Ishikawa (cell line): ENCODE data around the gene ASS1.

Experiments
- CEBPB ChIP-seq: IDR thresholded peaks from 2 replicates; pipeline ENCODE4 v1.6.1; 2012
- CREB1 ChIP-seq: IDR thresholded peaks from 2 replicates; pipeline ENCODE4 v1.6.1; 2012; ENCODE audit warnings: low read depth
- EGR1 ChIP-seq: IDR thresholded peaks from 2 replicates; pipeline ENCODE4 v1.6.1; 2012
- EP300 ChIP-seq: IDR thresholded peaks from 2 replicates; pipeline ENCODE4 v1.6.1; 2012; ENCODE audit warnings: borderline replicate concordance
- FOXM1 ChIP-seq: IDR thresholded peaks from 2 replicates; pipeline ENCODE4 v1.6.1; 2012; ENCODE audit warnings: low read depth, borderline replicate concordance
- MAX ChIP-seq: IDR thresholded peaks from 2 replicates; pipeline ENCODE4 v1.6.1; 2012
- NFIC ChIP-seq: IDR thresholded peaks from 2 replicates; pipeline ENCODE4 v1.6.1; 2012
- RAD21 ChIP-seq: IDR thresholded peaks from 2 replicates; pipeline ENCODE4 v1.6.1; 2012; ENCODE audit warnings: low read depth
- REST ChIP-seq: IDR thresholded peaks from 2 replicates; pipeline ENCODE4 v1.6.1; 2012; ENCODE audit warnings: low read depth, mild to moderate bottlenecking
- TAF1 ChIP-seq: IDR thresholded peaks from 2 replicates; pipeline ENCODE4 v1.6.1; 2012; ENCODE audit warnings: low read depth, mild to moderate bottlenecking
- TCF12 ChIP-seq: IDR thresholded peaks from 2 replicates; pipeline ENCODE4 v1.6.1; 2012; ENCODE audit warnings: low read depth
- TEAD4 ChIP-seq: IDR thresholded peaks from 2 replicates; pipeline ENCODE4 v1.6.1; 2012
- USF1 ChIP-seq: IDR thresholded peaks from 2 replicates; pipeline ENCODE4 v1.6.1; 2012
- YY1 ChIP-seq: IDR thresholded peaks from 2 replicates; pipeline ENCODE4 v1.6.1; 2012; ENCODE audit warnings: low read depth
- ZBTB7A ChIP-seq: IDR thresholded peaks from 2 replicates; pipeline ENCODE4 v1.6.1; 2012; ENCODE audit warnings: low read depth

Gene ASS1

GRCh38 chr9:130518943-130519799, 74.4 kb downstream of the ASS1 start:
- TF ChIP-seq TAF1, result no peak
- no peak for TF ChIP-seq CEBPB
- TF ChIP-seq EGR1, result no peak
- no peak for TF ChIP-seq MAX
- no peak for TF ChIP-seq RAD21
- TF ChIP-seq ZBTB7A, result no peak

GRCh38 chr9:130519927-130520326, 75.2 kb downstream of the ASS1 start:
- no peak for TF ChIP-seq TEAD4
- no peak for TF ChIP-seq RAD21
- TF ChIP-seq CREB1, result no peak
- TF ChIP-seq CEBPB, result no peak
- no peak for TF ChIP-seq YY1
- no peak for TF ChIP-seq USF1
- no peak for TF ChIP-seq TAF1
- TF ChIP-seq FOXM1, result no peak
- TF ChIP-seq EP300, result no peak
- TF ChIP-seq NFIC, result no peak
- TF ChIP-seq REST, result no peak
- no peak for TF ChIP-seq TCF12
- TF ChIP-seq MAX, result no peak
- TF ChIP-seq EGR1, result no peak
- no peak for TF ChIP-seq ZBTB7A

GRCh38 chr9:130521715-130522114, 77.0 kb downstream of the ASS1 start:
- no peak for TF ChIP-seq RAD21
- TF ChIP-seq YY1, result no peak
- no peak for TF ChIP-seq TCF12
- TF ChIP-seq FOXM1, result no peak
- TF ChIP-seq NFIC, result no peak
- TF ChIP-seq EP300, result no peak
- TF ChIP-seq CREB1, result no peak
- no peak for TF ChIP-seq EGR1
- TF ChIP-seq USF1, result no peak
- TF ChIP-seq ZBTB7A, result no peak
- TF ChIP-seq REST, result no peak
- TF ChIP-seq MAX, result no peak
- TF ChIP-seq TAF1, result no peak

- no peak for TF ChIP-seq ZBTB7A
- no peak for TF ChIP-seq REST
- TF ChIP-seq USF1, result no peak
Observed at GRCh38 chr9:130522233-130522808, 77.6 kb downstream of the ASS1 start.
